ENCODE results near the gene PRKG2. TPM values are rescaled to one million over a fixed set of nuclear protein-coding genes. Genes with fewer than 3 reads are reported as not detected.

The PRKG2 gene
- total and polyA plus RNA-seq, 2 experiments from 2014 or later: 6.7 to 17.4 TPM

DNA sequence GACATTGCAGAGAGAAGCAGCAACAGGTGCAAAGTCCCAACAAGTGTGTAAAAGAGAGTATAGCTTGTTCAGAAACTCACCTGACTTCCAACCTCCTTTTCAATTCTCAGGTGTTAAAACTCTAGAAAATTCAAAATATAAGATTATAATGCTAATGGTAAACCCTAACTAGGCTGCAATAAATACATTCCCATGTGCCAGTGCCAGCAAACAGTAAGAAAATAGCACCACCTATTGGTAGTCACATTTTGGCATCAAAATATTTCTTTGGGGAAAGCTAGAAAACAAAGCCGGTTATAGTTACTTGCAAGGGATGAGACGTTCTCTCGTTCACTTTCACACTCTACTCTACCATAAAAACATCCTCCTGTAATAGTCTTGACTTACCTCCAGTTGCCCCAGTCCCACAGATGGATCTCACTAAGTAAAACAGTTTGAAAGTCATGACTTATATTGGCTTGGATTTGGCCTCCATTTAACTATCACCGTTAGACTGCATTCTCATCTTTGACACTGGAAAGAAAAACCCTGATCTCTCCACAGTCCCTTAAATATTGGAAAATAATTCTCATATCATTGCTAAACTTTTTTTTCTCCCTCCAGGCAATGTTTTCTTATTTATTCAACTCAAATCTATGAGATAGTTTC lies 174.9 kb downstream of the PRKG2 start:
- Histone ChIP-seq H3K27ac (no peak overlapping the region), H2AFZ (no peak overlapping the region), H3K4me2 (no peak overlapping the region), H3K9me2 (replicated peaks; ENCODE audit: insufficient read depth) (no peaks in the 10 kb centered on the region), H3K4me3 (no peak overlapping the region), H3K79me2 (no peaks in the 10 kb centered on the region), H3K27me3 (peaks cover 10% of the 10 kb centered on the region), H3K36me3 (replicated peaks; ENCODE audit: insufficient read depth, low read depth) (no peaks in the 10 kb centered on the region), H3K9me3 (ENCODE audit: low read depth) (no peaks in the 10 kb centered on the region), H3K4me1 (ENCODE audit: insufficient read depth) (peaks cover 6% of the 10 kb centered on the region), H4K20me1 (ENCODE audit: insufficient read depth, poor library complexity, severe bottlenecking) (no peaks in the 10 kb centered on the region)
- WGBS (ENCODE audit: low lambda C conversion rate, missing lambda C conversion rate): 26% methylated on average over 4 of the region's 4 CpGs
- no peak for TF ChIP-seq EZH2phosphoT487 (IDR thresholded peaks at IDR 0.05; ENCODE audit: low read depth, severe bottlenecking, unreplicated experiment)
- TF ChIP-seq, protein P1, sequence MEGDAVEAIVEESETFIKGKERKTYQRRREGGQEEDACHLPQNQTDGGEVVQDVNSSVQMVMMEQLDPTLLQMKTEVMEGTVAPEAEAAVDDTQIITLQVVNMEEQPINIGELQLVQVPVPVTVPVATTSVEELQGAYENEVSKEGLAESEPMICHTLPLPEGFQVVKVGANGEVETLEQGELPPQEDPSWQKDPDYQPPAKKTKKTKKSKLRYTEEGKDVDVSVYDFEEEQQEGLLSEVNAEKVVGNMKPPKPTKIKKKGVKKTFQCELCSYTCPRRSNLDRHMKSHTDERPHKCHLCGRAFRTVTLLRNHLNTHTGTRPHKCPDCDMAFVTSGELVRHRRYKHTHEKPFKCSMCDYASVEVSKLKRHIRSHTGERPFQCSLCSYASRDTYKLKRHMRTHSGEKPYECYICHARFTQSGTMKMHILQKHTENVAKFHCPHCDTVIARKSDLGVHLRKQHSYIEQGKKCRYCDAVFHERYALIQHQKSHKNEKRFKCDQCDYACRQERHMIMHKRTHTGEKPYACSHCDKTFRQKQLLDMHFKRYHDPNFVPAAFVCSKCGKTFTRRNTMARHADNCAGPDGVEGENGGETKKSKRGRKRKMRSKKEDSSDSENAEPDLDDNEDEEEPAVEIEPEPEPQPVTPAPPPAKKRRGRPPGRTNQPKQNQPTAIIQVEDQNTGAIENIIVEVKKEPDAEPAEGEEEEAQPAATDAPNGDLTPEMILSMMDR (IDR thresholded peaks at IDR 0.05; ENCODE audit: poor library complexity): peak; percentile 83
- peak; percentile 49 for DNase-seq (ENCODE audit: low spot score)

DNA sequence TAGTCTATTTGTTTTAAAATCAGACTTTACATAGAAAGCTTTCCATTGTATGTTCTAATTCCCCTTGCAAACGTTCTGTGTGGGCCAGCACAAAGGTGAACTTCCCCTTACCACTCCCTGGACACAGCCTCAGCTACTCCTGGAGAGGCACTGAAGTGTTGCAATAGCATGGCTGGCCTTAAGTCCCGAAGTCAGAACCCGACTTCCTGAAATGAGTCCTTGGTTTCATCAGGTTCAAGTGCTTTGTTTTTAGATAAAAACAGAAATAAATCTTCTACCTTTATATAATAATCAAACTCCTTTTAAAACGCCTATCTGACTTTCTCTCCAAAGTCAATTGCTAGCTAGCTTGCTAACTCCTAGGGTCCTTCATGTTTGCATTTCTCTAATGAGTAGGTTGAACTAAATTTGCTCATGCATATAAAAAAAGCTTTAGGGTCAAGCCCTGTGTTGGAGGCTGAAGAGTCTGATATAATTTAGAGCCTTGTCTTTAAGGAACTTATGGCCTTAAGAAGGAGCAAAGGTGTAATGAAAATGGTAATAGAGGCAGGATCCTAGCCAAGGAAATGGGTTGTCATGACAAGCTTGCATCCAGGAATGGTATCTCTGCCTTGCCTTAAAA lies 175.6 kb downstream of the PRKG2 start:
- no peaks in the 10 kb centered on the region for H3K9me3 ChIP-seq (ENCODE audit: low read depth)
- H4K20me1 ChIP-seq (ENCODE audit: insufficient read depth, poor library complexity, severe bottlenecking): no peaks in the 10 kb centered on the region
- no peaks in the 10 kb centered on the region for H3K79me2 ChIP-seq
- H3K9me2 ChIP-seq (replicated peaks; ENCODE audit: insufficient read depth): no peaks in the 10 kb centered on the region
- peak; percentile 19 for DNase-seq (ENCODE audit: low spot score)
- TF ChIP-seq EZH2phosphoT487 (IDR thresholded peaks at IDR 0.05; ENCODE audit: low read depth, severe bottlenecking, unreplicated experiment): no peak
- TF ChIP-seq EZH2 (IDR thresholded peaks at IDR 0.05; ENCODE audit: borderline replicate concordance): no peak
- TF ChIP-seq, protein P1 (IDR thresholded peaks at IDR 0.05; ENCODE audit: poor library complexity): no peak
- no peak overlapping the region for H3K4me2 ChIP-seq
- H3K27ac ChIP-seq: no peak overlapping the region
- 41% methylated on average over 4 of the region's 4 CpGs for WGBS (ENCODE audit: low lambda C conversion rate, missing lambda C conversion rate)
- no peaks in the 10 kb centered on the region for H3K36me3 ChIP-seq (replicated peaks; ENCODE audit: insufficient read depth, low read depth)
- H3K4me1 ChIP-seq (ENCODE audit: insufficient read depth): peaks cover 6% of the 10 kb centered on the region
- peaks cover 15% of the 10 kb centered on the region for H3K27me3 ChIP-seq
- H2AFZ ChIP-seq: no peak overlapping the region
- H3K4me3 ChIP-seq: no peak overlapping the region

DNA sequence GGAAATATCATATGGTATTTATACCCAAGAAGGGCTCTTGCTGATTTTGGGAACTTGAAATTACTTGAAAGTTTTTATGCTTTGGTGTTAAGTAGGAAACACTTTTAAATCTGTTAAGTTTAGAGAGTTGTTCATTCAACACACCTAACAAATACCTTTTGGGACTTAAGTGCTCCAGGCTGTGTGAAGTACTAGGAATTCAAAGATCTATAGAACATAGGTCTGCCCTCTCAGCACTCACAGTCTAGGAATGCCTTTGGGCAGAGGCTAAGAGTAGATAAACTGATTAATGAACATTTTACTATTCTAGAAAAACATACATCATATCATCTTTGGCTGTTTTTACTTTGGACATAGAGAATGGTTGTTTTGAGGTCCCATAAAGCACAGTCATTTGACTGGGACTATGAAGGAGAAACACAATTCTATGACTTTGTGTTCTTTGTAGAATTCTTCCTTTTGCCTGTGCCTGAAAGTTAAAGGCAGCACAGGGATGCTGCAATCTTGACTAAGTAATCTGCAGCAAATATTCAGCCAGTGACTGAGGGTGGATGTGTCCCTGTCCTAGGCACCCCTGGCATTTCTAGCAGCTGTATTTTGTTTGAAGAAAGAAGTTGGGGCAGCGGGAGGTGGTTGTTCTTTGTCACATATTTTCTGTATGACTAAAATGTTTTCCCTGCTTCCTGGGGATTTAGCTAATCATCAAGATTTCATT lies 176.2 kb downstream of the PRKG2 start:
- Histone ChIP-seq H3K4me3 (no peak overlapping the region), H3K9me3 (ENCODE audit: low read depth) (no peaks in the 10 kb centered on the region), H3K79me2 (no peaks in the 10 kb centered on the region), H3K4me2 (no peak overlapping the region), H3K4me1 (ENCODE audit: insufficient read depth) (peaks cover 6% of the 10 kb centered on the region), H3K9me2 (replicated peaks; ENCODE audit: insufficient read depth) (no peaks in the 10 kb centered on the region), H2AFZ (no peak overlapping the region), H3K27me3 (peaks cover 20% of the 10 kb centered on the region), H3K36me3 (replicated peaks; ENCODE audit: insufficient read depth, low read depth) (no peaks in the 10 kb centered on the region), H3K27ac (no peak overlapping the region), H4K20me1 (ENCODE audit: insufficient read depth, poor library complexity, severe bottlenecking) (no peaks in the 10 kb centered on the region)
- WGBS (ENCODE audit: low lambda C conversion rate, missing lambda C conversion rate): 56% methylated on average over 1 of the region's 1 CpG
- TF ChIP-seq EZH2 (IDR thresholded peaks at IDR 0.05; ENCODE audit: borderline replicate concordance) (no peak), EZH2phosphoT487 (IDR thresholded peaks at IDR 0.05; ENCODE audit: low read depth, severe bottlenecking, unreplicated experiment) (no peak)
- TF ChIP-seq, protein P1 (IDR thresholded peaks at IDR 0.05; ENCODE audit: poor library complexity): no peak
- no peak for DNase-seq (ENCODE audit: low spot score)

Other genes starting within 250 kb of the PRKG2 start
- gene BMP3, start 184.5 kb downstream of the PRKG2 start, total RNA-seq: 7.1 and 7.7 TPM in 2 replicates
- 2.6 and 2.9 TPM in 2 replicates for gene BMP3, start 184.5 kb downstream of the PRKG2 start, polyA plus RNA-seq